Measurements from ENCODE around the gene FAM20C. TPM values are rescaled to one million over a fixed set of nuclear protein-coding genes. Genes with fewer than 3 reads are reported as not detected.

The FAM20C gene
- total and polyA plus RNA-seq, 9 donors = 24.0 to 43.0 (median 37.2) TPM

- Histone ChIP-seq H3K9me3 (replicated peaks; ENCODE audit: control insufficient read depth, low read depth, low read length) (peaks cover 17% of the 10 kb centered on the region), H3K36me3 (ENCODE audit: control insufficient read depth, insufficient read depth, low read length) (no peaks in the 10 kb centered on the region), H3K27ac (ENCODE audit: low read length) (no peak overlapping the region), H3K4me3 (ENCODE audit: low read length) (no peak overlapping the region), H3K27me3 (ENCODE audit: control insufficient read depth, insufficient read depth, low read length) (peaks cover 7% of the 10 kb centered on the region), H3K4me1 (ENCODE audit: control insufficient read depth, insufficient read depth, low read length) (no peaks in the 10 kb centered on the region)
- WGBS (ENCODE audit: insufficient coverage) = 81% methylated on average over 14 of the region's 18 CpGs
- no peak for DNase-seq
These were observed 79.8 kb downstream of the FAM20C start for GRCh38 chr7:272108-272615.

GRCh38 chr7:272631-273030 is 80.3 kb downstream of the FAM20C start:
- no peaks in the 10 kb centered on the region for H3K36me3 ChIP-seq (ENCODE audit: control insufficient read depth, insufficient read depth, low read length)
- H3K27me3 ChIP-seq (ENCODE audit: control insufficient read depth, insufficient read depth, low read length) = peaks cover 7% of the 10 kb centered on the region
- H3K4me3 ChIP-seq (ENCODE audit: low read length) = no peak overlapping the region
- no peaks in the 10 kb centered on the region for H3K4me1 ChIP-seq (ENCODE audit: control insufficient read depth, insufficient read depth, low read length)
- DNase-seq = no peak
- H3K27ac ChIP-seq (ENCODE audit: low read length) = no peak overlapping the region
- H3K9me3 ChIP-seq (replicated peaks; ENCODE audit: control insufficient read depth, low read depth, low read length) = peaks cover 19% of the 10 kb centered on the region
- WGBS (ENCODE audit: insufficient coverage) = 86% methylated on average over 13 of the region's 14 CpGs

GRCh38 chr7:273327-273726 is 81.0 kb downstream of the FAM20C start:
- WGBS (ENCODE audit: insufficient coverage) = 93% methylated on average over 2 of the region's 7 CpGs
- no peak for DNase-seq
- peaks cover 19% of the 10 kb centered on the region for H3K9me3 ChIP-seq (replicated peaks; ENCODE audit: control insufficient read depth, low read depth, low read length)
- no peak overlapping the region for H3K27ac ChIP-seq (ENCODE audit: low read length)
- no peaks in the 10 kb centered on the region for H3K4me1 ChIP-seq (ENCODE audit: control insufficient read depth, insufficient read depth, low read length)
- H3K27me3 ChIP-seq (ENCODE audit: control insufficient read depth, insufficient read depth, low read length) = peaks cover 11% of the 10 kb centered on the region
- no peak overlapping the region for H3K4me3 ChIP-seq (ENCODE audit: low read length)
- H3K36me3 ChIP-seq (ENCODE audit: control insufficient read depth, insufficient read depth, low read length) = no peaks in the 10 kb centered on the region

- peaks cover 19% of the 10 kb centered on the region for H3K9me3 ChIP-seq (replicated peaks; ENCODE audit: control insufficient read depth, low read depth, low read length)
- no peaks in the 10 kb centered on the region for H3K4me1 ChIP-seq (ENCODE audit: control insufficient read depth, insufficient read depth, low read length)
- H3K4me3 ChIP-seq (ENCODE audit: low read length) = no peak overlapping the region
- H3K27ac ChIP-seq (ENCODE audit: low read length) = no peak overlapping the region
- no CpG with 5 or more reads among the region's 2 CpGs for WGBS (ENCODE audit: insufficient coverage)
- peaks cover 11% of the 10 kb centered on the region for H3K27me3 ChIP-seq (ENCODE audit: control insufficient read depth, insufficient read depth, low read length)
- H3K36me3 ChIP-seq (ENCODE audit: control insufficient read depth, insufficient read depth, low read length) = no peaks in the 10 kb centered on the region
- DNase-seq = no peak
These were observed 81.9 kb downstream of the FAM20C start for GRCh38 chr7:274266-274665.

- Histone ChIP-seq H3K27ac (ENCODE audit: low read length) (no peak overlapping the region), H3K9me3 (replicated peaks; ENCODE audit: control insufficient read depth, low read depth, low read length) (peaks cover 19% of the 10 kb centered on the region), H3K27me3 (ENCODE audit: control insufficient read depth, insufficient read depth, low read length) (peaks cover 17% of the 10 kb centered on the region), H3K4me3 (ENCODE audit: low read length) (no peak overlapping the region), H3K36me3 (ENCODE audit: control insufficient read depth, insufficient read depth, low read length) (no peaks in the 10 kb centered on the region), H3K4me1 (ENCODE audit: control insufficient read depth, insufficient read depth, low read length) (no peaks in the 10 kb centered on the region)
- no peak for DNase-seq
- WGBS (ENCODE audit: insufficient coverage) = 75% methylated on average over 8 of the region's 10 CpGs
These were observed 84.0 kb downstream of the FAM20C start for GRCh38 chr7:276230-276835.

GRCh38 chr7:277228-277627 is 84.9 kb downstream of the FAM20C start:
- H3K4me1 ChIP-seq (ENCODE audit: control insufficient read depth, insufficient read depth, low read length) = no peaks in the 10 kb centered on the region
- H3K36me3 ChIP-seq (ENCODE audit: control insufficient read depth, insufficient read depth, low read length) = no peaks in the 10 kb centered on the region
- peaks cover 19% of the 10 kb centered on the region for H3K9me3 ChIP-seq (replicated peaks; ENCODE audit: control insufficient read depth, low read depth, low read length)
- no peak overlapping the region for H3K4me3 ChIP-seq (ENCODE audit: low read length)
- DNase-seq = no peak
- H3K27me3 ChIP-seq (ENCODE audit: control insufficient read depth, insufficient read depth, low read length) = peaks cover 17% of the 10 kb centered on the region
- 82% methylated on average over 4 of the region's 4 CpGs for WGBS (ENCODE audit: insufficient coverage)
- H3K27ac ChIP-seq (ENCODE audit: low read length) = no peak overlapping the region

- Histone ChIP-seq H3K27me3 (ENCODE audit: control insufficient read depth, insufficient read depth, low read length) (peaks cover 17% of the 10 kb centered on the region), H3K27ac (ENCODE audit: low read length) (no peak overlapping the region), H3K36me3 (ENCODE audit: control insufficient read depth, insufficient read depth, low read length) (no peaks in the 10 kb centered on the region), H3K4me1 (ENCODE audit: control insufficient read depth, insufficient read depth, low read length) (no peaks in the 10 kb centered on the region), H3K9me3 (replicated peaks; ENCODE audit: control insufficient read depth, low read depth, low read length) (peaks cover 17% of the 10 kb centered on the region), H3K4me3 (ENCODE audit: low read length) (no peak overlapping the region)
- no peak for DNase-seq
- WGBS (ENCODE audit: insufficient coverage) = 100% methylated on average over 2 of the region's 5 CpGs
These were observed 85.7 kb downstream of the FAM20C start for GRCh38 chr7:278081-278480.

GRCh38 chr7:279821-280220 is 87.5 kb downstream of the FAM20C start:
- Histone ChIP-seq H3K27ac (ENCODE audit: low read length) (no peak overlapping the region), H3K9me3 (replicated peaks; ENCODE audit: control insufficient read depth, low read depth, low read length) (peaks cover 17% of the 10 kb centered on the region), H3K4me1 (ENCODE audit: control insufficient read depth, insufficient read depth, low read length) (no peaks in the 10 kb centered on the region), H3K4me3 (ENCODE audit: low read length) (no peak overlapping the region), H3K27me3 (ENCODE audit: control insufficient read depth, insufficient read depth, low read length) (peaks cover 26% of the 10 kb centered on the region), H3K36me3 (ENCODE audit: control insufficient read depth, insufficient read depth, low read length) (no peaks in the 10 kb centered on the region)
- 77% methylated on average over 4 of the region's 10 CpGs for WGBS (ENCODE audit: insufficient coverage)
- DNase-seq = no peak

- no peak for DNase-seq
- H3K27me3 ChIP-seq (ENCODE audit: control insufficient read depth, insufficient read depth, low read length) = peaks cover 31% of the 10 kb centered on the region
- 81% methylated on average over 3 of the region's 11 CpGs for WGBS (ENCODE audit: insufficient coverage)
- H3K9me3 ChIP-seq (replicated peaks; ENCODE audit: control insufficient read depth, low read depth, low read length) = peaks cover 17% of the 10 kb centered on the region
- no peaks in the 10 kb centered on the region for H3K4me1 ChIP-seq (ENCODE audit: control insufficient read depth, insufficient read depth, low read length)
- H3K27ac ChIP-seq (ENCODE audit: low read length) = no peak overlapping the region
- no peak overlapping the region for H3K4me3 ChIP-seq (ENCODE audit: low read length)
- H3K36me3 ChIP-seq (ENCODE audit: control insufficient read depth, insufficient read depth, low read length) = no peaks in the 10 kb centered on the region
These were observed 88.1 kb downstream of the FAM20C start for GRCh38 chr7:280461-280860.

- H3K27me3 ChIP-seq (ENCODE audit: control insufficient read depth, insufficient read depth, low read length) = peaks cover 37% of the 10 kb centered on the region
- DNase-seq = no peak
- WGBS (ENCODE audit: insufficient coverage) = 95% methylated on average over 4 of the region's 8 CpGs
- no peaks in the 10 kb centered on the region for H3K4me1 ChIP-seq (ENCODE audit: control insufficient read depth, insufficient read depth, low read length)
- no peaks in the 10 kb centered on the region for H3K36me3 ChIP-seq (ENCODE audit: control insufficient read depth, insufficient read depth, low read length)
- no peak overlapping the region for H3K27ac ChIP-seq (ENCODE audit: low read length)
- peaks cover 6% of the 10 kb centered on the region for H3K9me3 ChIP-seq (replicated peaks; ENCODE audit: control insufficient read depth, low read depth, low read length)
- no peak overlapping the region for H3K4me3 ChIP-seq (ENCODE audit: low read length)
These were observed 89.3 kb downstream of the FAM20C start for GRCh38 chr7:281637-282036.

- 93% methylated on average over 24 of the region's 25 CpGs for whole genome bisulfite sequencing (ENCODE audit: insufficient coverage)
- no peak overlapping the region for H3K4me3 ChIP-seq (ENCODE audit: low read length)
- peaks cover 40% of the 10 kb centered on the region for H3K27me3 ChIP-seq (ENCODE audit: control insufficient read depth, insufficient read depth, low read length)
- no peaks in the 10 kb centered on the region for H3K36me3 ChIP-seq (ENCODE audit: control insufficient read depth, insufficient read depth, low read length)
- no peak overlapping the region for H3K27ac ChIP-seq (ENCODE audit: low read length)
- no peak for DNase-seq
- no peaks in the 10 kb centered on the region for H3K4me1 ChIP-seq (ENCODE audit: control insufficient read depth, insufficient read depth, low read length)
- no peaks in the 10 kb centered on the region for H3K9me3 ChIP-seq (replicated peaks; ENCODE audit: control insufficient read depth, low read depth, low read length)
These were observed 90.2 kb downstream of the FAM20C start for GRCh38 chr7:282621-283020.

All from muscle of leg (tissue), 11 donors.